Measurements from ENCODE around the gene TBC1D17.

TBC1D17 gene

GRCh38 chr19:49877879-49878743, 609 bp downstream of the TBC1D17 start:
- peak; percentile 99 for DNase-seq (ENCODE audit: low read depth, low spot score)

GRCh38 chr19:49878744-49879070, 1.2 kb downstream of the TBC1D17 start:
- DNase-seq (ENCODE audit: low read depth, low spot score) = no peak

DNA sequence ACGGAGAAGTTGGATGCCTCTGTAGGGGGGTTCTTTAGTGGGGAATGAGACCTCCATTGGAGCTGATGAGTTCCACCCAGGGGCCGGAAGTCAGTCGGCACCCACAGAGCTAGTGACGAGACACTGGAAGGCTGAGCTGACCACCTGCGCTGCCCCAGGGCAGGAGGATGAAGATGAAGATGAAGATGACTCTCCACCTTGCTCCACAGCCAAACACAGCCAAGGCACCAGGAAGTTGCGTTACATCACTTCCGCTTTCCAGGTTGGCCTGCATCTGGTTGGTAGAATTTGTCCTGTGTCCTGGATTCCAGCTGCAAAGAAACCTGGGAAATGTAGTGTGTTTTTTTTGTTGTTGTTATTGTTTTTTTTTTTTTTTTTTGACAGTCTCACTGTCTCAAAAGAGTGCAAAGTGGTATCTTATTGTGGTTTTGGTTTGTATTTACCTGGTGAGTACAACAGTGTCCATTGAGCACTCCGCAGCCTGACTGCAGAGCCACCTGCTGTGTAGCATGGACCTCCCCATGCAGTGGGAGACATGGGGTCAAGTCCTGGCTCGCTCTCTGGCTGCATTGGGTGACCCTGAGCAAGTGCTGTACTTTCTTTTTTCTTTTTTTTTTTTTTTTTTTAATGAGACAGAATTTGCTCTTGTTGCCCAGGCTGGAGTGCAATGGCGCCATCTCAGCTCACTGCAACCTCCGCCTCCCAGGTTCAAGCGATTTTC, 1.9 kb downstream of the TBC1D17 start:
- no peak for DNase-seq (ENCODE audit: low read depth, low spot score)

DNA sequence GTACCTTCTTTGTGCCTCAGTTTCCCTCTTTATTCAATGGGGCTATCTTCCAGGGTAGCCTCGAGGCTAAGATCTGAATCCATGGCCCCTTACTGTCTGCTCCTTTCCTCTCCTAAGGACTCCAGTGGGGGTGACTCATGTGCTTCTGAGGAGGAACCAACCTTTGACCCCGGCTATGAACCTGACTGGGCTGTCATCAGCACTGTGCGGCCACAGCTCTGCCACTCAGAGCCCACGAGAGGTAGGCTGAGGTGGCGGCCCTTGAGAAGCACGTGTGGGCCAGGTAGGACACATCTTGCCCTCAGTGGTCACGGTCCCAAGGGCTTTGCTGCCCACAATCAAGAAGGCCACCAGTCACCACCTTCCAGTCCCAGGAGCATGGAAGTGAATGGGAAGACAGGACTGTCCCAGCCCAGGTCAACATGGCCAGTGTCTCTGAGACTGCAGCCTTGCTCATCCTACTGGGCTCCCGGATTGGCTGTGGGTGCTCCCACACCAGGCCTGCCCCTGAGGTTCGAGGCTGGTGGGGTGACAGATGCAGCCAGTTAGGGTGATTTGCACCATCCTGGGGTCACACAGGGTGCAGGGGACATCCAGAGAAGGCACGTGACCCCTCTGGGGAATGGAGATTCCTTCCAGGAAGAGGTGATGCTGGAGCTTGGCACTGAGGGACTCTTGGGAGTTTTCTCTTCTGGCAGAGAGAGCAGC, 2.8 kb downstream of the TBC1D17 start:
- DNase-seq (ENCODE audit: low read depth, low spot score) = no peak

DNA sequence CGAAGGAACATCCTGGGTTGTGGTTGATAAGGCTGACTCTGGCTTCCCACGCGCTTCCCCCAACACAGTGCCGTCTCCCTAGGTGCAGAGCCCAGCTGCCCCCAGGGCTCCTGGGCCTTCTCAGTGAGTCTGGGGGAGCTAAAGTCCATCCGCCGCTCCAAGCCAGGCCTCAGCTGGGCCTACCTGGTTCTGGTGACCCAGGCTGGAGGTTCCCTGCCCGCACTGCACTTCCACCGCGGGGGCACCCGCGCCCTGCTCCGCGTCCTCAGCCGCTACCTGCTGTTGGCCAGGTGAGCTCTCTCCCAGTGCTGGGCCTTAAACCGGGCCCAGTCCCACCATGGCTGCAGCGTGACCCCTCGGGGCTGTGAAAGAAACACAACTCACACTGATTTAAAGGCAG, 3.7 kb downstream of the TBC1D17 start:
- no peak for DNase-seq (ENCODE audit: low read depth, low spot score)

GRCh38 chr19:49881672-49882394, 4.3 kb downstream of the TBC1D17 start:
- no peak for DNase-seq (ENCODE audit: low read depth, low spot score)

DNA sequence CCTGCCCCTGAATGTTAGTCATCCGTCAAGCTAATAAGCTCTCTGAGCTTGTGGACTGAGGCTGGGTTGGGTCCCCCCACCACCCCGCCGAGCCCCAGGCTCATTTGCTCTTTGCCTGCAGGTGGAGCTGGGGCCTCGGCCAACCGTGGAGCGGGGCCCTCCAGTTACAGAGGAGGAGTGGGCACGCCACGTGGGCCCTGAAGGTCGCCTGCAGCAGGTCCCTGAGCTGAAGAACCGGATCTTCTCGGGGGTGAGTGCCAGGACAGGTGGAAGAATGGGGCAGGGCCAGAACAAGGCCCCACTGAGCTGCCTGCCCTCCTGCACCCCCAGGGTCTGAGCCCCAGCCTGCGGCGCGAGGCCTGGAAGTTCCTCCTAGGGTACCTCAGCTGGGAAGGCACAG, 5.1 kb downstream of the TBC1D17 start:
- DNase-seq (ENCODE audit: low read depth, low spot score) = no peak

DNA sequence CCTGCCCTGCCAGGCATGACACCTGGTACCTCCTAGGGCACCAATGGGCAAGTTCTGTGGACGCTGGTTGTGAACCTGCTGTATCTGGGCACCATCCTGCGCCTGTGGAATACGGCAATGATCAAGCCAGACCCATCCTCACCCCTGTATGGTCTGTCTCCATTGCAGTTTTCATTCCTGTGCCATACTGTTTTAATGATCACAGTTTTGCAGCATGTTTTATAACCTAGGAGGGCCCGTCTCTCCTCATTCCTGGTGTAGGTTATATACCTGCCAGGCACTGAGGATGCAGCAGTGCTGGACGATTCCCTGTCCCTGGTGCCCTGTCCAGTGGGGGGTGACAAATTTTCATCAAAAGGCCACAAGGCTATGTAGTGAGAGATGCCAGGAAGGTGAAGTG, 5.6 kb downstream of the TBC1D17 start:
- DNase-seq (ENCODE audit: low read depth, low spot score) = no peak

- DNase-seq (ENCODE audit: low read depth, low spot score) = no peak
Measured at GRCh38 chr19:49884109-49884508, 6.6 kb downstream of the TBC1D17 start.

GRCh38 chr19:49884760-49885159, 7.3 kb downstream of the TBC1D17 start:
- no peak for DNase-seq (ENCODE audit: low read depth, low spot score)

- DNase-seq (ENCODE audit: low read depth, low spot score) = no peak
Measured at GRCh38 chr19:49887037-49887664, 9.6 kb downstream of the TBC1D17 start.

GRCh38 chr19:49887665-49888509, 10.4 kb downstream of the TBC1D17 start:
- DNase-seq (ENCODE audit: low read depth, low spot score) = no peak

- no peak for DNase-seq (ENCODE audit: low read depth, low spot score)
Measured at GRCh38 chr19:49888510-49888824, 11.0 kb downstream of the TBC1D17 start.

- DNase-seq (ENCODE audit: low read depth, low spot score) = no peak
Measured at GRCh38 chr19:49889038-49889686, 11.7 kb downstream of the TBC1D17 start.

GRCh38 chr19:49889687-49890348, 12.3 kb downstream of the TBC1D17 start:
- peak; percentile 60 for DNase-seq (ENCODE audit: low read depth, low spot score)

DNA sequence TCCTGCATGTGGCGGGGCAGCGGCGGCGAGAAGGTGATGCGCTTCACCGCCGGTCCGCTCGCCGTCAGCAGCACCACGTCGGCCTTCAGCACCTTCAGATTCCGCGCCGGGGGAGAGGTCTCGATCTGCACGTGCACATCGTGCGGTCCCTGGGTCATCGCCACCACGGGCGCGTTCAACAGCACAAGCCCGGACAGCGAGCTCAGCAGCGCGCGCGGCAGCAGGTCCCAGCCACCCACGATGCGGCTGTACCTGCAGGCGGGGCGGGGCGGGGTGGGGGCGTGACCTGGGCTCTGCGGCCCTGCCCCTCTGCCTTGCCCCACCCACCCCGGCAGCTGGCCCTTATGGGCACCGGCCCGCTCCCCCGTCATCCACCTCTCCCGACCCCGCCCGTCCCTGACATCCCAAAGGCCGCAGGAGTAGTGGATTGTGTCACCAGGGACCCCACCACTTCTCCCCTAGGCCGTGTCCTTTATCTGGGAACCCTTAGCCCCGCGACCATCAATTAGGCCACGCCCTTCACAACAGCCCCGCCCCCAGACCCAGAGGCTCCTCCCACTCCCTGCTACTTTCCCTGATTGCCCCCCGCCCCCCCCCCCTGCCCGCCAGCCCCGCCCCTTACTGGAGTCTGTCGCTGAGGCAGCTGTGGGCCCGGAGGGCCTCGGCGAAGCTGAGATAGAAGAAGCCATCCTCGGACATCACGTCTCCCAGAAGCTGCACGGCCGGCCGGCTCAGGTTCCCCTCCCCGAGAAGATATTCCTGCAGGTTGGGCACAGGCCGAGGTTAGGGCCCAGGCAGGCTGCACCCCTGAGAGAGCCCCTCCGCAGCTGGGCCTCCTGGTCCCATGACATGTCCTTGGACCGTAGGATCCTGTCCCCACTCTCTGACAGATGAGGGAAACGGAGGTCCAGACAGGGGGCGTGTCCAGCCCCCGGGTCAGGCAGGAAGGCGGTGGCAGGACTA, 13.1 kb downstream of the TBC1D17 start:
- no peak for DNase-seq (ENCODE audit: low read depth, low spot score)

DNA sequence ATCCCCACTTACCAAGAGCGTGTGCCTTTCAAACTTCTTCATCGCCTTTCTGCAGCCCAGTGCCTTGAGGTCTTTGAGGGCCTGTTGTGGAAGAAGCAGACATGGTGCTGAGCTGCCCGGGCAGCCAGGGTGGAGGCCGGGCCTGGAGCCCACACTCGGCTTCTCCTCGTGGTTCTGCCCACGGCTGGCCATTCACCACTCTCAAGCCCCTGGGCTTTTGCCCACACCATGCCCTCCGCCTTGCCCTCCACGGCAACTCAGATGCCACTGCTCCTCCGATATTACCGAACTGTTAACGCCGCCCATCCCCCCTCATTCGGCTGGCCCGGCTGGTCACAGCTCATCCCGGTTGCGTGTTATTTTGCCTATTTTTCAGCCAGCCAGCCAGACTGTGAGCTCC, 13.9 kb downstream of the TBC1D17 start:
- DNase-seq (ENCODE audit: low read depth, low spot score) = no peak

- no peak for DNase-seq (ENCODE audit: low read depth, low spot score)
Measured at GRCh38 chr19:49892716-49893115, 15.2 kb downstream of the TBC1D17 start.

All from activated CD4-positive, CD25-positive, alpha-beta regulatory T cell treated with anti-CD3 and anti-CD28 coated beads, Interleukin-2, amount 50 U/mL, for 16 hours (primary cell).